Measurements from ENCODE around the gene ATIC.

ATIC gene

DNA sequence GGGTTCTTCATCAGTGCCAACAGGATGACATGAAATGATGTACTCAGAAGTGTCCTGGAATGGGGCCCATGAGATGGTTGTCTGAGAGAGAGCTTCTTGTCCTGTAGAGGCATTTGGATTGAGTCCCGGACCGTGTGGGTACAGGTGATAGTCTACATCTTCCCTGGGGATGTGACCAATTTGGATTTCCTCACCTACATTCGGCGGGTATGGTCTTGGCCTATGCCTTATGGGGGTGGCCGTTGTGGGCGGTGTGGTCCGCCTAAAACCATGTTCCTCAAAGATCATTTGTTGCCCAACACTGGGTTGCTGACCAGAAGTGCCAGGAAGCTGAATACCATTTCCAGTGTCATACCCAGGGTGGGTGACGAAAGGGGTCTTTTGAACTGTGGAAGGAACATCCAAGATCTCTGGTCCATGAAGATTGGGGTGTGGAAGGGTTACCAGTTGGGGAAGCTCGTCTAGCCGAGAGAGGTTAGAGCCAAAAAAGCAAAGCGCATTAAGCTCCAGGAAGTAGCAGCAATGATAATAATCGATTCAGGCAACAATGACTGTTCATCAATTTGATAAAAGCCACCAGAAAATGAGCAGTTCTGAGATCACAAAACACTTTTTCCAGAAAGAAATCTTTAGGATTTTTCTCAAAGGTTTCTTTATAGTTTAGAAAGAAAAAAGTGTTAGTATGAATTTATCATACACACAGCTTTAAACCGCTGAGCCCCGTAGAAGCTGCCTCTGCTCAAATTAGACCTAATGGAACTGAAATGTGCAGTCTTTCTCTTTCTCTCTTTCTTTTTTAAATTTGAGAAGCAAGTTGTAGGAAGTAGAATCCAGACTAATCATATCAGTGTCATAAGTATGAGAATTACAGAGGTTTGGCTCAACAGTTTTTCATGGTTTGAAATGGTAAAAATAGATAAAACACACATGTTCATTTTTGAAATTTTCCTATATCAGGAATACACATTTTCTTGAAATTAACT lies 60.3 kb downstream of the ATIC start:
- FAIRE-seq (no peak), DNase-seq (ENCODE audit: insufficient read length, low spot score) (no peak)
- TF ChIP-seq SPI1 (IDR thresholded peaks at IDR 0.05; ENCODE audit: low read depth, low read length): no peak
- no peak for TF ChIP-seq POLR2AphosphoS5 (IDR thresholded peaks at IDR 0.05; ENCODE audit: low read depth, low read length)
- TF ChIP-seq POLR2A (IDR thresholded peaks at IDR 0.05; ENCODE audit: low read depth, low read length): no peak
- TF ChIP-seq POU2F2 (IDR thresholded peaks at IDR 0.05; ENCODE audit: low read depth, low read length): no peak
- no peak for TF ChIP-seq TAF1 (IDR thresholded peaks at IDR 0.05; ENCODE audit: low read depth, low read length)
- no peak for TF ChIP-seq PAX5 (IDR thresholded peaks at IDR 0.05; ENCODE audit: insufficient read depth, low read length, severe bottlenecking)

- FAIRE-seq (no peak), DNase-seq (ENCODE audit: insufficient read length, low spot score) (no peak)
- no peak for TF ChIP-seq PAX5 (IDR thresholded peaks at IDR 0.05; ENCODE audit: insufficient read depth, low read length, severe bottlenecking)
- TF ChIP-seq POU2F2 (IDR thresholded peaks at IDR 0.05; ENCODE audit: low read depth, low read length): no peak
- TF ChIP-seq SPI1 (IDR thresholded peaks at IDR 0.05; ENCODE audit: low read depth, low read length): no peak
- no peak for TF ChIP-seq POLR2AphosphoS5 (IDR thresholded peaks at IDR 0.05; ENCODE audit: low read depth, low read length)
- no peak for TF ChIP-seq TAF1 (IDR thresholded peaks at IDR 0.05; ENCODE audit: low read depth, low read length)
- no peak for TF ChIP-seq POLR2A (IDR thresholded peaks at IDR 0.05; ENCODE audit: low read depth, low read length)
These were observed 61.2 kb downstream of the ATIC start for GRCh38 chr2:215372968-215373649.

DNA sequence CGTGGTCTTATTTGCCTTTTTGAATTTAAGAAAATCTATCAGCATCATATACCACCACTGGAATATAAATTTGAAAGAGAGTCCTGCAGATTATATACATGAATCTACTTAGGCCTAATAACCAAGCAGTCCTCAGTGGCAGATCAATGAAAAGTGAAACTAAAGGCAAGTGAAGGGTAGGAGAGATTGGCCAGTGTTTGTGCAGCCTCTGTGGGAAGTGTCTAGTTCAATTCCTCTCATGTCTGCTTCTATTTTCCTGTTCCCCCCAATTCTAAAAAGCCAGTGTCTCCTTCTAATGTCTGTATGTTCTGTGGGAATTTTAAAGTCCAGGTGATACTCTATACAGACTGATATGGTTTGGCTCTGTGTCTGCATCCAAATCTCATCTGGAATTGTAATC lies 62.1 kb downstream of the ATIC start:
- DNase-seq (ENCODE audit: insufficient read length, low spot score) (no peak), FAIRE-seq (no peak)
- TF ChIP-seq TAF1 (IDR thresholded peaks at IDR 0.05; ENCODE audit: low read depth, low read length) (no peak), POLR2A (IDR thresholded peaks at IDR 0.05; ENCODE audit: low read depth, low read length) (no peak), POU2F2 (IDR thresholded peaks at IDR 0.05; ENCODE audit: low read depth, low read length) (no peak), PAX5 (IDR thresholded peaks at IDR 0.05; ENCODE audit: insufficient read depth, low read length, severe bottlenecking) (no peak), SPI1 (IDR thresholded peaks at IDR 0.05; ENCODE audit: low read depth, low read length) (no peak), POLR2AphosphoS5 (IDR thresholded peaks at IDR 0.05; ENCODE audit: low read depth, low read length) (no peak)

DNA sequence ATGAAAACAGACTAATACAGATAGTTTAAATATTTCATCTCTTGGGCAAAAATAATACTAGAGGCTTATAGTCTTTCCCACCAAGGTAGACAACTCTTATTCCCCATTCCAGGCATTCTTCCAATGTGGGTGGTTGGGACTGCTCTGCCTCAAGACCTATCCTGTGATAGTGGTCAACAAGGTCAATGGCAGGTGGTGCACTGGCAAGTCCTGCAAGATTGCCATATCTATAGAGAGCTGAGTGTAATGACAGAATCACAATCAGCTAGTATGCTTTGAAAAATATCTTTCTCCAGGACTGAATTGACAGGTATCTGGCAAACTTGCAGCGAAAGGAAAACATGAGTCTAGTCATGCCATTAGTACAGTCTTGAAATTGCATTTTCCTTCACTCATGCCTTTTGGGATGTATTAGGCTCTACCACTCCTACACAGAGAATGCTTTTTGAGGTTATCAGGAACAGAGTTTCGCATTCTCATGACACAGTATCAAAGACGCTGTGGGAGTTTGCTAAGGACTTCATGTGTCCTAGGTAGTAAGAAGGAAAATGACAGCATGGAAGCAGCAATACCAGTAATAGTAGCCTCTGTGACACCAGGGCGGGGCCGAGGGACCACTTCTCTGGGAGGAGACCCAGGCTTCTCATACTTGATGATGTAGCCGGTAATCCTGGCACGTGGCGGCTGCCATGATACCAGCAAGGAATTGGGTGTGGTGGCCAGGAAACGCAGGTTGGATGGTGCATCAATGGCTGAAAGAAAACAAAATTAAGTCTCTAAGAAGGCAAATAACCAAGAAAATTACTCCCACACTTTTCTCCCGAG lies 63.0 kb downstream of the ATIC start:
- FAIRE-seq (no peak), DNase-seq (ENCODE audit: insufficient read length, low spot score) (no peak)

GRCh38 chr2:215375467-215375830 lies 63.6 kb downstream of the ATIC start:
- FAIRE-seq (no peak), DNase-seq (ENCODE audit: insufficient read length, low spot score) (no peak)
- TF ChIP-seq POLR2AphosphoS5 (IDR thresholded peaks at IDR 0.05; ENCODE audit: low read depth, low read length): no peak
- TF ChIP-seq TAF1 (IDR thresholded peaks at IDR 0.05; ENCODE audit: low read depth, low read length): no peak
- TF ChIP-seq SPI1 (IDR thresholded peaks at IDR 0.05; ENCODE audit: low read depth, low read length): no peak
- no peak for TF ChIP-seq PAX5 (IDR thresholded peaks at IDR 0.05; ENCODE audit: insufficient read depth, low read length, severe bottlenecking)
- TF ChIP-seq POU2F2 (IDR thresholded peaks at IDR 0.05; ENCODE audit: low read depth, low read length): no peak
- TF ChIP-seq POLR2A (IDR thresholded peaks at IDR 0.05; ENCODE audit: low read depth, low read length): no peak

More for the DNA sequence above, 63.0 kb downstream of the ATIC start:
- TF ChIP-seq SPI1 (IDR thresholded peaks at IDR 0.05; ENCODE audit: low read depth, low read length) (no peak), PAX5 (IDR thresholded peaks at IDR 0.05; ENCODE audit: insufficient read depth, low read length, severe bottlenecking) (no peak), POLR2A (IDR thresholded peaks at IDR 0.05; ENCODE audit: low read depth, low read length) (no peak), POLR2AphosphoS5 (IDR thresholded peaks at IDR 0.05; ENCODE audit: low read depth, low read length) (no peak), TAF1 (IDR thresholded peaks at IDR 0.05; ENCODE audit: low read depth, low read length) (no peak), POU2F2 (IDR thresholded peaks at IDR 0.05; ENCODE audit: low read depth, low read length) (no peak)

DNA sequence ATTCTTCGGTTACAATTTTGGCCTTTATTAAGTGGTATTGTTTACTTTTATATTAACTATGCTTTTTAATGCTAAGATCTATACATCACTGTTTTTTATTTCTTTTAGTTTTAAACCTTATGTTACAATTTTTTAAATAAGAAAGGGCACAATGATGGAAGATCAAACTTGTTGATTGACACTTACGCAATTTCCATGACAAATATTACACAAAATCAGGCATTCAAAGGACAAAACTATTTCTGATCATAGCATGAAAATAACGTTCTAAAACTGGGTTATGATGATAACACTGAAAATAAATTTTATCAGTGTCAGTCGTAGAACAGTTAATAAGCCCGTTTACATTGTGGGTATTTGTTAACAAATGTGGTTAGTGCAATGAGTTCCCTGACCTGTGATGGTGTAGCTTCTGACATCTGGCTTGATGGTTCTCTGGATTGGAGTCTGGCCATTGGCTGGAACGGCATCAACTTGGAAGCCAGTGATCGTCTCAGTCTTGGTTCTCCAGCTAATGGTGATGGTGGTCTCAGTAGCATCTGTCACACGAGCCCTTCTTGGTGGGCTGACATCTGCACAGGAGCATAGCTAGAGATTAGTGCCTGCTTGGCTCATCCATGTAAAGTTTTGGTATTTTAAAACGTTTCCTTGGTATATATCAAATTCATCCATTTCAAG lies 64.4 kb downstream of the ATIC start:
- DNase-seq (ENCODE audit: insufficient read length, low spot score): no peak
- no peak for FAIRE-seq
- no peak for TF ChIP-seq POU2F2 (IDR thresholded peaks at IDR 0.05; ENCODE audit: low read depth, low read length)
- no peak for TF ChIP-seq POLR2AphosphoS5 (IDR thresholded peaks at IDR 0.05; ENCODE audit: low read depth, low read length)
- TF ChIP-seq POLR2A (IDR thresholded peaks at IDR 0.05; ENCODE audit: low read depth, low read length): no peak
- no peak for TF ChIP-seq PAX5 (IDR thresholded peaks at IDR 0.05; ENCODE audit: insufficient read depth, low read length, severe bottlenecking)
- no peak for TF ChIP-seq SPI1 (IDR thresholded peaks at IDR 0.05; ENCODE audit: low read depth, low read length)
- no peak for TF ChIP-seq TAF1 (IDR thresholded peaks at IDR 0.05; ENCODE audit: low read depth, low read length)

DNA sequence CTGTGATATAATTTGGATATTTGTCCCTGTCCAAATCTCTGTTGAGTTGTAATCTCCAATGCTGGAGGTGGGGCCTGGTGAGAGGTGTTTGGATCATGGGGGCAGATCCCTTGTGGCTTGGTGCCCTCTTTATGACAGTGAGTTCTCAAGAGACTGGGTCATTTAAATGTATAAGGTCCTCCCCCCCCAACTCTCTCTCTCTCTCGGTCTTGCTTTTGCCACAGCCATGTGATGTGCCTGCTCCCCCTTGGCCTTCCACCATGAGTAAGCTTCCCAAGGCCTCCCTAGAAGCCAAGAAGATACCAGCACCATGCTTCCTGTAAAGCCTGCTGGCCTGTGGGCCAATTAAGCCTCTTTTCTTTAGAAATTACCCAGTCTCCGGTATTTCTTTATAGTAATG lies 65.4 kb downstream of the ATIC start:
- DNase-seq (ENCODE audit: insufficient read length, low spot score) (no peak), FAIRE-seq (no peak)
- TF ChIP-seq POLR2AphosphoS5 (IDR thresholded peaks at IDR 0.05; ENCODE audit: low read depth, low read length): no peak
- no peak for TF ChIP-seq SPI1 (IDR thresholded peaks at IDR 0.05; ENCODE audit: low read depth, low read length)
- no peak for TF ChIP-seq POLR2A (IDR thresholded peaks at IDR 0.05; ENCODE audit: low read depth, low read length)
- TF ChIP-seq PAX5 (IDR thresholded peaks at IDR 0.05; ENCODE audit: insufficient read depth, low read length, severe bottlenecking): no peak
- no peak for TF ChIP-seq POU2F2 (IDR thresholded peaks at IDR 0.05; ENCODE audit: low read depth, low read length)
- TF ChIP-seq TAF1 (IDR thresholded peaks at IDR 0.05; ENCODE audit: low read depth, low read length): no peak

- DNase-seq (ENCODE audit: insufficient read length, low spot score) (no peak), FAIRE-seq (no peak)
- TF ChIP-seq POLR2A (IDR thresholded peaks at IDR 0.05; ENCODE audit: low read depth, low read length) (no peak), TAF1 (IDR thresholded peaks at IDR 0.05; ENCODE audit: low read depth, low read length) (no peak), POU2F2 (IDR thresholded peaks at IDR 0.05; ENCODE audit: low read depth, low read length) (no peak), PAX5 (IDR thresholded peaks at IDR 0.05; ENCODE audit: insufficient read depth, low read length, severe bottlenecking) (no peak), POLR2AphosphoS5 (IDR thresholded peaks at IDR 0.05; ENCODE audit: low read depth, low read length) (no peak), SPI1 (IDR thresholded peaks at IDR 0.05; ENCODE audit: low read depth, low read length) (no peak)
These were observed 66.2 kb downstream of the ATIC start for GRCh38 chr2:215378045-215378444.
